Measurements from ENCODE around the gene SLC32A1. TPM values are rescaled to one million over a fixed set of nuclear protein-coding genes. Genes with fewer than 3 reads are reported as not detected.

Gene SLC32A1
- total RNA-seq, 1 experiment from 2014 or later = 0.24 TPM

GRCh38 chr20:38698541-38698940 is 25.7 kb upstream of the SLC32A1 start:
- Histone ChIP-seq H3K4me2 (ENCODE audit: insufficient read depth, insufficient read length, low read length) (no peak overlapping the region), H3K56ac (ENCODE audit: insufficient read length, low read depth, low read length) (no peak overlapping the region), H2AK5ac (ENCODE audit: insufficient read length, low read length) (no peak overlapping the region), H3T11ph (ENCODE audit: low read length) (no peak overlapping the region), H2BK5ac (ENCODE audit: insufficient read length, low read length) (no peak overlapping the region), H4K8ac (replicated peaks; ENCODE audit: insufficient read length, low read depth, low read length) (no peak overlapping the region), H4K5ac (ENCODE audit: insufficient read length, low read depth, low read length) (no peak overlapping the region), H3K27ac (ENCODE audit: insufficient read length, low read depth, low read length) (no peak overlapping the region), H3K79me1 (ENCODE audit: insufficient read depth, low read depth, low read length, poor library complexity, severe bottlenecking) (no peaks in the 10 kb centered on the region), H3K23ac (ENCODE audit: insufficient read length, low read depth, low read length) (no peak overlapping the region), H3K23me2 (ENCODE audit: insufficient read length, low read depth, low read length, poor library complexity, severe bottlenecking) (no peaks in the 10 kb centered on the region), H2BK15ac (ENCODE audit: low read depth, low read length) (no peak overlapping the region), H2AFZ (ENCODE audit: low read length) (no peak overlapping the region), H3K79me2 (ENCODE audit: insufficient read depth, low read length) (no peaks in the 10 kb centered on the region), H2BK12ac (ENCODE audit: insufficient read length, low read depth, low read length) (no peak overlapping the region), H2BK20ac (ENCODE audit: low read depth, low read length, poor library complexity, severe bottlenecking) (no peak overlapping the region), H3K18ac (ENCODE audit: insufficient read length, low read depth, low read length) (no peak overlapping the region), H3K9ac (ENCODE audit: extremely low read depth, insufficient read length, low read length) (no peak overlapping the region), H3K4ac (ENCODE audit: low read depth, low read length) (no peak overlapping the region), H3K9me3 (ENCODE audit: control insufficient read depth, low read depth, low read length) (no peaks in the 10 kb centered on the region), H3K27me3 (ENCODE audit: insufficient read depth, low read length) (no peaks in the 10 kb centered on the region), H3K14ac (ENCODE audit: insufficient read depth, low read length) (no peak overlapping the region), H3K4me1 (ENCODE audit: insufficient read depth, low read length) (no peaks in the 10 kb centered on the region; the same call in 1 of the 2 replicates), H2BK120ac (ENCODE audit: low read depth, low read length, poor library complexity, severe bottlenecking) (no peak overlapping the region), H4K91ac (ENCODE audit: insufficient read length, low read depth, low read length) (no peak overlapping the region), H4K20me1 (ENCODE audit: control insufficient read depth, insufficient read depth, insufficient read length) (no peaks in the 10 kb centered on the region)
- H3K36me3 Mint-ChIP-seq (ENCODE audit: insufficient read depth in 1 of 3, low read depth in 3 of 3) = no peaks in the 10 kb centered on the region
- no peak for TF ChIP-seq CTCF (conservative IDR thresholded peaks at IDR 0.05)
- peaks cover 51% of the 10 kb centered on the region for H3K27me3 Mint-ChIP-seq (ENCODE audit: low read depth)
- no peak overlapping the region for H3K4me3 Mint-ChIP-seq
- no peak overlapping the region for H3K27ac Mint-ChIP-seq
- WGBS (ENCODE audit: extremely low coverage, insufficient read length, low lambda C conversion rate) = no CpG with 5 or more reads among the region's 15 CpGs
- DNase-seq = no peak
- H3K9me3 Mint-ChIP-seq = no peaks in the 10 kb centered on the region
- peaks cover 4 to 7% of the 10 kb centered on the region in 2 experiments; a peak in 3 of 4 replicates for H3K4me1 Mint-ChIP-seq

All from H9 (cell line).